HepG2 (cell line): ENCODE data around the gene NME2. TPM values are rescaled to one million over a fixed set of nuclear protein-coding genes. Genes with fewer than 3 reads are reported as not detected.
A peak's percentile ranks its signal among the peaks of the same experiment; 100 is the strongest.

Experiments
- ATF6 ChIP-seq: sonication (generic); formaldehyde crosslinking; conservative IDR thresholded peaks from 2 replicates; pipeline ENCODE4 v1.4.0; 2020; ENCODE audit warnings: missing genetic modification reagents
- CENPX ChIP-seq: sonication (generic); formaldehyde crosslinking; IDR thresholded peaks from 2 replicates; pipeline ENCODE4 v1.9.0; 2021; ENCODE audit warnings: mild to moderate bottlenecking, missing genetic modification reagents, moderate library complexity
- FOXC1 ChIP-seq: sonication (generic); formaldehyde crosslinking; IDR thresholded peaks from 2 replicates; pipeline ENCODE4 v1.8.0; 2022; ENCODE audit warnings: mild to moderate bottlenecking, missing genetic modification reagents, borderline replicate concordance
- MAX ChIP-seq: IDR thresholded peaks from 2 replicates; pipeline ENCODE4 v1.6.1; 2012; ENCODE audit warnings: inconsistent platforms
- MYPOP ChIP-seq: sonication (generic); formaldehyde crosslinking; IDR thresholded peaks from 2 replicates; pipeline ENCODE4 v1.8.1; 2023; ENCODE audit warnings: mild to moderate bottlenecking, moderate library complexity, missing genetic modification reagents
- NFIB ChIP-seq: sonication (generic); formaldehyde crosslinking; IDR thresholded peaks from 2 replicates; pipeline ENCODE4 v1.9.0; 2021; ENCODE audit warnings: missing genetic modification reagents, mild to moderate bottlenecking, borderline replicate concordance
- NR3C1 ChIP-seq: sonication (generic); formaldehyde crosslinking; IDR thresholded peaks from 2 replicates; pipeline ENCODE4 v1.4.0; 2020; ENCODE audit warnings: missing genetic modification reagents
- REL ChIP-seq: sonication (generic); formaldehyde crosslinking; conservative IDR thresholded peaks from 2 replicates; pipeline ENCODE4 v1.8.0; 2022; ENCODE audit warnings: mild to moderate bottlenecking, missing genetic modification reagents, moderate library complexity
- SKIL ChIP-seq: sonication (generic); formaldehyde crosslinking; IDR thresholded peaks from 2 replicates; pipeline ENCODE4 v1.8.0; 2022; ENCODE audit warnings: missing genetic modification reagents, mild to moderate bottlenecking, moderate library complexity, borderline replicate concordance
- STAT6 ChIP-seq: sonication (generic); formaldehyde crosslinking; IDR thresholded peaks from 2 replicates; pipeline ENCODE4 v1.4.0; 2020; ENCODE audit warnings: missing genetic modification reagents, mild to moderate bottlenecking, borderline replicate concordance
- TFDP1 ChIP-seq: IDR thresholded peaks from 2 replicates; pipeline ENCODE4 v1.6.1; 2016; ENCODE audit warnings: missing compliant biosample characterization, missing genetic modification reagents, borderline replicate concordance
- TOPORS ChIP-seq: sonication (generic); formaldehyde crosslinking; IDR thresholded peaks from 2 replicates; pipeline ENCODE4 v1.8.0; 2023; ENCODE audit warnings: mild to moderate bottlenecking, missing genetic modification reagents
- XBP1 ChIP-seq: sonication (generic); formaldehyde crosslinking; IDR thresholded peaks from 2 replicates; pipeline ENCODE4 v1.5.0; 2020; ENCODE audit warnings: missing genetic modification reagents
- ZNF280B ChIP-seq: sonication (generic); formaldehyde crosslinking; IDR thresholded peaks from 2 replicates; pipeline ENCODE4 v1.5.0; 2020; ENCODE audit warnings: missing genetic modification reagents, mild to moderate bottlenecking, borderline replicate concordance
- ZNF607 ChIP-seq: sonication (generic); formaldehyde crosslinking; IDR thresholded peaks from 2 replicates; pipeline ENCODE4 v1.5.1; 2020; ENCODE audit warnings: missing genetic modification reagents, mild to moderate bottlenecking, borderline replicate concordance
- ZNF691 ChIP-seq: sonication (generic); formaldehyde crosslinking; IDR thresholded peaks from 2 replicates; pipeline ENCODE4 v1.4.0; 2020; ENCODE audit warnings: missing genetic modification reagents, low read depth, mild to moderate bottlenecking, borderline replicate concordance
- polyA plus RNA-seq, 8 experiments: library from polyadenylated mRNA; depleted of rRNA in 3 of 8; stranded (reverse) in 7 of 8; unstranded in 1 of 8; fragments of >200 nt; fragmentation: Illumina TruSeq in 4 of 8; extraction: Trizol in 4 of 8; gene quantifications; 2 replicates each; pipeline versions ENCODE4 v1.2.1 to v1.2.3, GENCODE V29; 2011 to 2016; ENCODE audit warnings: low read depth in 4 of 8, missing spikeins in 1 of 8, mixed read lengths in 1 of 8; ENCODE audit not compliant: insufficient read depth in 1 of 8
- total RNA-seq, 5 experiments: library from RNA; depleted of rRNA; stranded (reverse); fragments of >200 nt; fragmentation: Illumina TruSeq; extraction: Trizol; gene quantifications; 2 replicates each; pipeline ENCODE4 v1.2.3, GENCODE V29; 2016; ENCODE audit warnings: low read depth in 1 of 5

The NME2 gene
- total and polyA plus RNA-seq, 2 of the 13 experiments (the other 11 are each of a cell fraction or from before 2014, with no cell fraction given) = 790 to 1,213 TPM

GRCh38 chr17:51165680-51166197 lies 472 bp upstream of the NME2 start (continued):
- no peak for TF ChIP-seq TOPORS (CRISPR knock-in tag)
- no peak for TF ChIP-seq STAT6 (CRISPR knock-in tag)
- no peak for TF ChIP-seq TFDP1 (CRISPR knock-in tag)
- TF ChIP-seq MAX = no peak
- no peak for TF ChIP-seq CENPX
- peak; percentile 86 for TF ChIP-seq ZNF607 (CRISPR knock-in tag)
- peak; percentile 73; the same call in 1 of the 2 replicates for TF ChIP-seq ZNF280B (CRISPR knock-in tag)
- TF ChIP-seq MYPOP (CRISPR knock-in tag) = no peak; the same call in 1 of the 2 replicates
- TF ChIP-seq ZNF691 (CRISPR knock-in tag) = no peak; the same call in 1 of the 2 replicates
- TF ChIP-seq NFIB (CRISPR knock-in tag) = no peak
- TF ChIP-seq REL (CRISPR knock-in tag) = no peak
- TF ChIP-seq ATF6 (CRISPR knock-in tag) = no peak
- TF ChIP-seq FOXC1 (CRISPR knock-in tag) = no peak
- peak; percentile 65; the same call in 1 of the 2 replicates for TF ChIP-seq SKIL (CRISPR knock-in tag)
- TF ChIP-seq XBP1 (CRISPR knock-in tag) = no peak
- TF ChIP-seq NR3C1 (CRISPR knock-in tag) = no peak
